Transverse colon (tissue), 4 donors: ENCODE measurements around the gene DLG4. TPM values are rescaled to one million over a fixed set of nuclear protein-coding genes. Genes with fewer than 3 reads are reported as not detected.

Source experiments
- DNase-seq: peaks from one replicate; pipeline ENCODE4 v3.0.0-alpha.2; 2019
- H3K27ac ChIP-seq, 4 donors: fragments of 200-600 bp; sonication (generic); 2 replicates each; pipeline ENCODE4 v1.5.1; 2016 to 2018; ENCODE audit warnings: inconsistent platforms in 4 of 4
- H3K27me3 ChIP-seq: fragments of 200-600 bp; sonication (generic); 2 replicates; pipeline ENCODE4 v1.5.1; 2017; ENCODE audit warnings: inconsistent platforms
- H3K36me3 ChIP-seq, 4 donors: fragments of 200-600 bp; sonication (generic); 2 replicates each; pipeline ENCODE4 v1.5.1; 2017 to 2019; ENCODE audit warnings: inconsistent platforms in 4 of 4
- H3K4me1 ChIP-seq, 4 donors: fragments of 200-600 bp; sonication (generic); 2 replicates each; pipeline ENCODE4 v1.5.1; 2017 to 2020; ENCODE audit warnings: inconsistent platforms in 4 of 4
- H3K4me3 ChIP-seq, 4 donors: fragments of 200-600 bp; sonication (generic); 1 replicate in 1 of 4; 2 replicates in 3 of 4; pipeline versions ENCODE4 v1.5.1 to v1.6.1; 2017 to 2019; ENCODE audit warnings: inconsistent platforms in 4 of 4
- H3K9me3 ChIP-seq, 2 donors: fragments of 200-600 bp; sonication (generic); 2 replicates each; pipeline ENCODE4 v1.5.1; 2017 to 2019; ENCODE audit warnings: inconsistent platforms in 2 of 2
- CTCF ChIP-seq, 5 experiments: fragments of 200-600 bp in 3 of 5; fragments of 450-650 bp in 2 of 5; sonication (generic) in 3 of 5; IDR thresholded peaks; 1 replicate in 2 of 5; 2 replicates in 3 of 5; pipeline ENCODE4 v1.5.1; 2016 to 2017; ENCODE audit warnings: antibody characterized with exemption in 5 of 5, inconsistent platforms in 3 of 5, mild to moderate bottlenecking in 2 of 5, moderate library complexity in 1 of 5
- EP300 ChIP-seq: sonication (generic); formaldehyde crosslinking; IDR thresholded peaks from one replicate; pipeline ENCODE4 v1.6.1; 2017; ENCODE audit warnings: antibody characterized with exemption, low read depth
- POLR2A ChIP-seq: fragments of 450-650 bp; IDR thresholded peaks from one replicate; pipeline ENCODE4 v1.6.1; 2016; ENCODE audit warnings: antibody characterized with exemption, mild to moderate bottlenecking, moderate library complexity
- POLR2AphosphoS5 ChIP-seq, 3 donors: sonication (generic); formaldehyde crosslinking; IDR thresholded peaks; one replicate each; pipeline ENCODE4 v1.6.1; 2016; ENCODE audit warnings: antibody characterized with exemption in 3 of 3
- WGBS, 2 donors: methylation state at CpG; one replicate each; pipeline ENCODE4 v1.1.5; 2018; ENCODE audit warnings: low coverage in 1 of 2; 5-methylcytosine and 5-hydroxymethylcytosine counted together
- in situ Hi-C, 4 donors: fragments of 200-750 bp; cut with MboI; loops; one replicate each; pipeline versions ENCODE4 v1.15.0 to v1.15.1; 2017; ENCODE audit warnings: low sequenced_read_pairs in 3 of 4, low pct_ligation_motif_present in 1 of 4, low pct_unique_long_range_greater_than_20kb in 1 of 4
- intact Hi-C: fragments of 100-400 bp; cut with DNase I; formaldehyde crosslinking; loops from one replicate; pipeline ENCODE4 v1.15.1; 2023; ENCODE audit warnings: low total_unique reads
- total RNA-seq, 4 donors: library from RNA; depleted of rRNA; stranded (reverse); fragments of >200 nt; gene quantifications; one replicate each; pipeline ENCODE4 v1.1.0, GENCODE V29; 2016

The DLG4 gene
- total RNA-seq, 4 donors from 2014 or later: 2.4 to 15.7 (median 6.1) TPM

DNA sequence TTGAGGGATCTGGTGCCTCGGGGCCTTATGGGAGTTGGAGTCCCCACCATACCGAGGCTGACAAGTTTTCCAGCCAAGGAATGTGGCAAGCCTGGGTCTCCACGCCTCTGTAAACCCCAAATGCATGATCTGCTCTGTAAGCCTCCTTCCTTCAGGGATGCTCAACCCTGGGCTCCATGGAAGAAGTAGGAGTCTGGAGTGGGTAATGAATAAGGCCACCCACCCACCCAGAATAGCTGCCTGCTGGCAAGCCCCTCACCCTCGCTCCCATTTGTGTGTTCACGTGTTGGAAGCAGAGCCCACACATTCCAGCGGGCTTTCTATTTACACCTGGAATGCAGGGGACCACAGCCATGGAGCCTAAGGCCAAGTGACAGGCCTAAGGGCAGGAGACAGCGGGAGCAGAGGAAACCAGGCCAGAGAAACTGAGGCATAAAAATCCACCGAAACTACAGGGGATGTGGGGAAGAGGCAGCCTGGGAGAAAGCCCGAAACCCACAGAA lies 4.4 kb downstream of the DLG4 start:
- 40 to 60% methylated on average over 1 to 9 of the region's 9 CpGs for WGBS, 2 donors
- Histone ChIP-seq H3K9me3 (no peaks in the 10 kb centered on the region), H3K27ac (peak overlapping the region; percentile 79 to 100 (median 92)), H3K27me3 (no peaks in the 10 kb centered on the region), H3K4me3 (peak overlapping the region in 2 of 4 donors; percentile 33 to 59), H3K36me3 (no peaks in the 10 kb centered on the region), H3K4me1 (peaks cover 26 to 57% (median 51%) of the 10 kb centered on the region in 4 donors)
- intact Hi-C loops: no loop called here
- DNase-seq: no peak
- TF ChIP-seq POLR2A (no peak), EP300 (no peak), CTCF (IDR thresholded peaks at IDR 0.05) (no peak), POLR2AphosphoS5 (IDR thresholded peaks at IDR 0.05) (no peak)
- in situ Hi-C loops: loop anchor here in 1 of 4 donors (10.0 kb wide), 1 partner anchor 170 kb away; the partner anchor contains the start of gene SLC16A11

DNA sequence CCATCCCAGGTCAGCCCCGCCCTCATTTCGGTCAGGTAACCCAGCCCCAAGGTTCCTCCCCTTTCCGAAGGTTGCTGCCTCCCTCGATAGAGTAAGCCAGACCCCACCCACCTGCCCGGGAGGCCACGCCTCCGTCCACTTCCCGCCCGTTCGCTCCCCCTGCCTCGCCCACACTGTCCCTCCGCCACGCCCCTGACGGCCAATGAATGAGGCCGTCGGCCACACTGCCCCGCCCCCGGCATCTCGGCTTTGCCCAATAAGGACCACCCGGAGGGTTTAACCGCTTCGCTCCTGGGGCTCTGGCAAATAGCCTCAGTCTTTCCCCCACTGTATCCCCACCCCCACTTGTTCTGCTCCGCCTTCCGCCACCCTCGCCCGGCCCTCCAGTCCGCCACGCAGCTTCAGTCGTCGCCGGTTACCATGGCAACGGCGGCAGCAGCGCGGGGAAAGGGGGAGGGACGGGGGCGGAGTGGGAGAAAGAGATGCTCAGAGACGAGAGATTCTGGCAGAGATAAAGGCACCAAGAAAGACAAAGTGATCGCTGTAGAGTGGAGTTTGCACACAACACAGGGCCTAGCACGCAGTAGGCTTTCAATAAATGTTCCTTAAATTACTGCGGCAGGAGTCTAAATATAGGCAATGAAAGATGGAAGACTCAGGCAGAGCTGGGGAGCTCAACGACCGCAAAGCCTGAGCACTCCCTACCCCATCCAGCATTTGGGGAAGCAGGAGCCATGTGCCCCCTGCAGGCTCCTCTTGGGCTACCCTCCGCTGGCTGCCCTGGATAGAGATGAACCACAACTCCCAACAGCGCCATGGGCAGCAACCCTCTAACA lies 5.1 kb downstream of the DLG4 start:
- WGBS, 2 donors: 0 to 2% methylated on average over 16 to 45 of the region's 45 CpGs
- H3K4me3 ChIP-seq: peak overlapping the region; percentile 13 to 59 (median 29)
- no peaks in the 10 kb centered on the region for H3K36me3 ChIP-seq
- no peaks in the 10 kb centered on the region for H3K27me3 ChIP-seq
- TF ChIP-seq POLR2AphosphoS5 (IDR thresholded peaks at IDR 0.05) (peak in 1 of 3 donors; percentile 19), POLR2A (no peak), EP300 (no peak), CTCF (IDR thresholded peaks at IDR 0.05) (peak; percentile 27 to 61 (median 46))
- H3K9me3 ChIP-seq: no peaks in the 10 kb centered on the region
- in situ Hi-C loops (loop anchor here in 1 of 4 donors (10.0 kb wide), 1 partner anchor 170 kb away; the partner anchor contains the start of gene SLC16A11), intact Hi-C loops (no loop called here)
- H3K27ac ChIP-seq: peak overlapping the region; percentile 79 to 100 (median 92)
- peak; percentile 99 for DNase-seq
- peaks cover 26 to 56% (median 49%) of the 10 kb centered on the region in 4 donors for H3K4me1 ChIP-seq

DNA sequence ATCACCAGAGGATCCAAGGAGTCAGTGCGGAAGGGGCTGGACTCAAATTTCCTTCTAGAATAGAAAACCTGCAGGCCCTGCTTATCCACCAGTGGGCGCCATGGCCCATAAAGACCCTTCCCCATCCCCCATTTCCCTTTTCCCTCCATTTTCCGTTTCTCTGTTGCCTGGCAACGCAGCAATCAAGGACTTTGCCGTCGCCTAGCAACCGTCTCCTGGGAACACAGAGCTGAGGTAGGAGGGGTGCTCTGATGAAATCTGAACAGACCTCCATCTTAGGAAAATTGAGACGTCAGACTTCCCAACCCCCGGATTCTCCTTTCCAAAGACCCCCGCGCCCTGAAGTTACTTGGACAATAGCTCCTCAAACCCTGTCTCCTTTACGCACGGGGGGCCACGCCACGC lies 5.7 kb downstream of the DLG4 start:
- H3K4me3 ChIP-seq: peak overlapping the region in 3 of 4 donors; percentile 25 to 59 (median 33)

More for the DNA sequence above, 5.7 kb downstream of the DLG4 start:
- WGBS, 2 donors: 4 to 9% methylated on average over 4 to 15 of the region's 15 CpGs
- peak; percentile 79 for DNase-seq
- Histone ChIP-seq H3K4me1 (peaks cover 20 to 50% (median 43%) of the 10 kb centered on the region in 4 donors), H3K9me3 (no peaks in the 10 kb centered on the region), H3K36me3 (no peaks in the 10 kb centered on the region), H3K27ac (peak overlapping the region; percentile 79 to 100 (median 92)), H3K27me3 (no peaks in the 10 kb centered on the region)
- in situ Hi-C loops: loop anchor here in 1 of 4 donors (10.0 kb wide), 1 partner anchor 169 kb away; the partner anchor contains the start of gene SLC16A11
- intact Hi-C loops: no loop called here
- TF ChIP-seq EP300 (no peak), CTCF (IDR thresholded peaks at IDR 0.05) (peak in 3 of 5 experiments; percentile 12 to 35 (median 17)), POLR2A (no peak), POLR2AphosphoS5 (IDR thresholded peaks at IDR 0.05) (no peak)
